Measurements from ENCODE around the gene TAF15. TPM values are rescaled to one million over a fixed set of nuclear protein-coding genes. Genes with fewer than 3 reads are reported as not detected.

TAF15 gene
- polyA plus RNA-seq, 1 donor from 2014 or later, result 17.0 TPM

GRCh38 chr17:35774499-35774898 lies 34.8 kb upstream of the TAF15 start:
- Mint-ChIP-seq H3K27me3 (peaks cover 9% of the 10 kb centered on the region), H3K4me3 (no peak overlapping the region), H3K36me3 (no peaks in the 10 kb centered on the region), H3K9me3 (no peaks in the 10 kb centered on the region), H3K4me1 (peaks cover 0 to 2% (median 0%) of the 10 kb centered on the region in 3 donors), H3K27ac (no peak overlapping the region)

- Mint-ChIP-seq H3K9me3 (no peaks in the 10 kb centered on the region), H3K4me1 (peaks cover 0 to 2% (median 0%) of the 10 kb centered on the region in 3 donors), H3K27ac (no peak overlapping the region), H3K36me3 (no peaks in the 10 kb centered on the region), H3K4me3 (no peak overlapping the region), H3K27me3 (peaks cover 9% of the 10 kb centered on the region)
Observed at GRCh38 chr17:35775039-35775438, 34.2 kb upstream of the TAF15 start.

GRCh38 chr17:35775583-35775982 lies 33.7 kb upstream of the TAF15 start:
- Mint-ChIP-seq H3K4me1 (peaks cover 0 to 2% (median 0%) of the 10 kb centered on the region in 3 donors), H3K27ac (peak overlapping the region in 1 of 3 donors; percentile 59), H3K36me3 (no peaks in the 10 kb centered on the region), H3K27me3 (peaks cover 9% of the 10 kb centered on the region), H3K4me3 (no peak overlapping the region), H3K9me3 (no peaks in the 10 kb centered on the region)

- peaks cover 10% of the 10 kb centered on the region for H3K27me3 Mint-ChIP-seq
- H3K4me1 Mint-ChIP-seq, result peaks cover 0 to 1% (median 0%) of the 10 kb centered on the region in 3 donors
- no peak overlapping the region for H3K27ac Mint-ChIP-seq
- H3K36me3 Mint-ChIP-seq, result no peaks in the 10 kb centered on the region
- H3K9me3 Mint-ChIP-seq, result no peaks in the 10 kb centered on the region
- H3K4me3 Mint-ChIP-seq, result no peak overlapping the region
Observed at GRCh38 chr17:35778641-35779196, 30.6 kb upstream of the TAF15 start.

GRCh38 chr17:35780950-35781349 lies 28.3 kb upstream of the TAF15 start:
- peaks cover 7% of the 10 kb centered on the region for H3K27me3 Mint-ChIP-seq
- no peak overlapping the region for H3K27ac Mint-ChIP-seq
- H3K36me3 Mint-ChIP-seq, result no peaks in the 10 kb centered on the region

GRCh38 chr17:35784895-35785294 lies 24.4 kb upstream of the TAF15 start:
- no peaks in the 10 kb centered on the region for H3K4me1 Mint-ChIP-seq
- peaks cover 2% of the 10 kb centered on the region for H3K27me3 Mint-ChIP-seq
- H3K4me3 Mint-ChIP-seq, result no peak overlapping the region
- H3K27ac Mint-ChIP-seq, result no peak overlapping the region
- H3K36me3 Mint-ChIP-seq, result no peaks in the 10 kb centered on the region
- H3K9me3 Mint-ChIP-seq, result no peaks in the 10 kb centered on the region

More at GRCh38 chr17:35780950-35781349, 28.3 kb upstream of the TAF15 start:
- Mint-ChIP-seq H3K4me1 (no peaks in the 10 kb centered on the region), H3K9me3 (no peaks in the 10 kb centered on the region), H3K4me3 (peak overlapping the region in 1 of 4 donors; percentile 69)

GRCh38 chr17:35786941-35787432 lies 22.3 kb upstream of the TAF15 start:
- Mint-ChIP-seq H3K4me3 (no peak overlapping the region), H3K27ac (peak overlapping the region in 1 of 3 donors; percentile 83), H3K36me3 (no peaks in the 10 kb centered on the region), H3K9me3 (no peaks in the 10 kb centered on the region), H3K27me3 (peaks cover 6% of the 10 kb centered on the region), H3K4me1 (no peaks in the 10 kb centered on the region)

GRCh38 chr17:35788477-35789368 lies 20.6 kb upstream of the TAF15 start:
- Mint-ChIP-seq H3K36me3 (no peaks in the 10 kb centered on the region), H3K4me3 (no peak overlapping the region), H3K9me3 (no peaks in the 10 kb centered on the region), H3K27ac (no peak overlapping the region), H3K27me3 (peaks cover 11% of the 10 kb centered on the region), H3K4me1 (peaks cover 0 to 3% (median 0%) of the 10 kb centered on the region in 3 donors)

- H3K27ac Mint-ChIP-seq, result no peak overlapping the region
- H3K27me3 Mint-ChIP-seq, result peaks cover 21% of the 10 kb centered on the region
- H3K9me3 Mint-ChIP-seq, result no peaks in the 10 kb centered on the region
- no peak overlapping the region for H3K4me3 Mint-ChIP-seq
- H3K36me3 Mint-ChIP-seq, result no peaks in the 10 kb centered on the region
- peaks cover 0 to 3% (median 2%) of the 10 kb centered on the region in 3 donors for H3K4me1 Mint-ChIP-seq
Observed at GRCh38 chr17:35790841-35791240, 18.4 kb upstream of the TAF15 start.

GRCh38 chr17:35791681-35792350 lies 17.5 kb upstream of the TAF15 start:
- H3K4me3 Mint-ChIP-seq, result peak overlapping the region in 1 of 4 donors; percentile 66
- no peaks in the 10 kb centered on the region for H3K36me3 Mint-ChIP-seq
- H3K4me1 Mint-ChIP-seq, result peaks cover 3 to 8% (median 7%) of the 10 kb centered on the region in 3 donors
- no peak overlapping the region for H3K27ac Mint-ChIP-seq
- H3K9me3 Mint-ChIP-seq, result no peaks in the 10 kb centered on the region
- peaks cover 25% of the 10 kb centered on the region for H3K27me3 Mint-ChIP-seq

- Mint-ChIP-seq H3K9me3 (no peaks in the 10 kb centered on the region), H3K27ac (no peak overlapping the region), H3K4me3 (peak overlapping the region in 1 of 4 donors; percentile 58), H3K4me1 (peaks cover 3 to 8% (median 7%) of the 10 kb centered on the region in 3 donors), H3K36me3 (no peaks in the 10 kb centered on the region), H3K27me3 (peaks cover 28% of the 10 kb centered on the region)
Observed at GRCh38 chr17:35793257-35793656, 16.0 kb upstream of the TAF15 start.

- peaks cover 4 to 8% (median 7%) of the 10 kb centered on the region in 3 donors for H3K4me1 Mint-ChIP-seq
- no peaks in the 10 kb centered on the region for H3K36me3 Mint-ChIP-seq
- H3K9me3 Mint-ChIP-seq, result no peaks in the 10 kb centered on the region
- H3K27ac Mint-ChIP-seq, result peak within 1 kb of the TSS in 1 of 3 donors; percentile 26
- peaks cover 28% of the 10 kb centered on the region for H3K27me3 Mint-ChIP-seq
- H3K4me3 Mint-ChIP-seq, result peak within 1 kb of the TSS; percentile 72 to 88 (median 76)
Observed at GRCh38 chr17:35795007-35795870, 14.0 kb upstream of the TAF15 start, which contains the start of gene MMP28. TSS of gene MMP28 (minus strand) at chr17:35795641. CDS start at chr17:35795377, 264 bp downstream.

- Mint-ChIP-seq H3K27ac (no peak overlapping the region), H3K4me1 (peaks cover 4 to 8% (median 7%) of the 10 kb centered on the region in 3 donors), H3K36me3 (no peaks in the 10 kb centered on the region), H3K27me3 (peaks cover 28% of the 10 kb centered on the region), H3K9me3 (no peaks in the 10 kb centered on the region), H3K4me3 (peak overlapping the region; percentile 69 to 86 (median 76))
Observed at GRCh38 chr17:35795871-35796265, 13.4 kb upstream of the TAF15 start.

GRCh38 chr17:35796942-35797341 lies 12.3 kb upstream of the TAF15 start:
- Mint-ChIP-seq H3K4me1 (peaks cover 9 to 16% (median 15%) of the 10 kb centered on the region in 3 donors), H3K27me3 (peaks cover 25% of the 10 kb centered on the region), H3K27ac (no peak overlapping the region), H3K4me3 (no peak overlapping the region), H3K9me3 (no peaks in the 10 kb centered on the region), H3K36me3 (no peaks in the 10 kb centered on the region)

All from IgD-negative memory B cell (primary cell).